NK-92 treated with Interleukin-12 subunit alpha and Interleukin-12 subunit beta, amount 100 ng/mL, for 24 hours (cell line): Measurements from ENCODE around the gene FILIP1L.

ENCODE experiments used
- DNase-seq: peaks from one replicate; lab custom pipeline; 2025; lab: John Stamatoyannopoulos, UW

Gene FILIP1L

GRCh38 chr3:100042166-100042981 is 71.9 kb downstream of the FILIP1L start:
- no peak for DNase-seq

DNA sequence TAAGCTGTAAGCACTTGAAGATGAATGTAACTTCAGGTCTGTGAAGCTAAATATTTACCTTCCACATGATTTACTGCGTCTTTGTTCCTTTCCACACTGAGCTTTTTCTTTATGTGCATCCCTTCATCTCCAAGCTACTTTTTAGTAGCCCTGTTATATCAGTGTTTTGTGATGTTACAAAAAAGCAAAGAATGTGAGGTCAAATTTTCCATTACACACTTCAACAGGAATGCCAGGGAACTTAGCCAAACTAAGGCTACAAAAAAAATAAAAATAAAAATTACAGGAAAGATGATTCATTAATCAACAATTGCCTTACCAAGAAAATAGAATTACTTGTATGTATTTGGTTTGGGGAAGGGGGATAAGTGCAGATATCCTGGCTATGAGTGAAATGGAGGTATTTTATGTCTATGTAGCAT is 73.0 kb downstream of the FILIP1L start:
- no peak for DNase-seq

GRCh38 chr3:100040451-100041225 is 73.7 kb downstream of the FILIP1L start:
- DNase-seq = no peak

GRCh38 chr3:100039075-100039474 is 75.2 kb downstream of the FILIP1L start:
- no peak for DNase-seq

GRCh38 chr3:100033903-100034471 is 80.3 kb downstream of the FILIP1L start:
- no peak for DNase-seq

DNA sequence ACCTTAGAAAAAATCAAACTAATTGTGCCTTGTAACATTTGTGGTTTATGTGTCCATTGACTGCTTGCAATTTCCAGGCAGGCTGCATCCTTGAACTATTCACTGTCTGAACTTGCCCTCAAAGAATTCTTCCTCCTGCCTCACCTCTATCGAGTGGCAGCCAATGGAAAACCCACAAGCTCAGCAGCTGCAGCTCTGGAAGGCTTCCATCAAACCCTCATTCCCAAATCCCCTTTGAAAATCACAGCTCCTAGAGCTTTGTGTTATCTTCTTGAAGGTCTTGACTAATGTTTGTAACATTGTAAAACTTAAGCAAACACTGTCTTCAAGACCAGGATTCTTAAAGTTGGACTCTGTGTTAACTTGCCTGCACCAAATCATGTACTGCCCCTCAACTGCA is 81.1 kb downstream of the FILIP1L start:
- no peak for DNase-seq

DNA sequence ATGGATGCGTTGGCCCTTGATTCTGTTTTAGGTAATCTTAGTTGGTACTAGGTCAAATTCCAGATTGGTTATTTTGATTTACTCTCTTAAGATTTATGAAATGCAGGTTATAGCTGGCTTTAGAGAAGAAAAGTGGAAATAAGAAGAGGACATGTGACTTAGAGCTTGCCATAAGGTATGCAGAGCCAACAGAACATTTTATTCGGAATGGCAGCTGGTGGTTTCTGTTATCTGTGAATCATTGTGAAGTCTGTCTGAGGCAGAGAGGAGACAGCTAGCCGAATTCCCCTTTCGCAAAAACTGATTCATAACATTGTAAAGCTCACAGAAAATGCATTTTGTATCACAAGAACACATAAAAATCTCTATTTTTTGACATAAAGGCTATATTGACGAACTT is 82.1 kb downstream of the FILIP1L start:
- no peak for DNase-seq

DNA sequence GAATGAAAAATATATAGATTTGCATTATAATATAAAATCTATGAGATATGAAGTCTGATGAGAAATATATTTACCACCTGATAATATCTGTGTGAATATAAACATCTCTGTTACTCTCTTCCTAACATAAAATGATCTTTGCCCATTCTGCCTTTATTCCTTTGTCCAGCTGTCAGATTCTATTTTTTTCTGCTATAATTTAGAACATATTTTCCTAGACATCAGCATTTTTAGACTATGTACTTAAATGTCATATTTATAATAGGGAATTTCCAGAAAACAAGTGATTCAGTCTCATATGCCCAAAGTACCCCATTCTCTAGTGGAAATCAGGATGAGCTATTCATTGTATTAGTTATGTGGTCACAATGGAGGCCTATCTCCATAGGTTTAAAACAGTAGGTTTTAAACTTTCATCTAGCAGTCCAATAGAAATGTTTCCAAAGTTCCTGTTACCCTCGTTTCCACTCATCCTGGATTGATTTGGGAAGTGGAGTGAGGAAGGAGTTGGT is 83.3 kb downstream of the FILIP1L start:
- no peak for DNase-seq

- no peak for DNase-seq
Observed at GRCh38 chr3:100030346-100030745, 84.0 kb downstream of the FILIP1L start.

DNA sequence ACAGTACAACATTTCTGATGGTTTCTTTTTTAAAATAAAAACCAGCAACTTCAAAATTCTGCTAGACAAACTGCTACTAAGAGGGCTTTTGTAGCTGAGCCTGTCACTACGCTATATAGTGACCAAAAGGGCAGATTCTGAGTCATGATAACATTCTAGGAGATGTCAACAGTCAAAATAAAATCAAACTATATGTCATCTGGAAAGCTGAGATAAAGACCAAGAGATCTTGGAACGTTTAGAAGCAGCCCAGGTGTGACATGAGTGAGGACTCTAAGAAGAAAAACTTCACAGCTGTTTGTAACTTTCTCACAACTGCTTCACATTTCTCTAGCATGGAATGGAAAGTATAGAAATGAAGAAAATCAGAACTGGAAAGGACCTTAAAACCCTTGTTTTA is 84.6 kb downstream of the FILIP1L start:
- no peak for DNase-seq

- no peak for DNase-seq
Observed at GRCh38 chr3:100029052-100029451, 85.2 kb downstream of the FILIP1L start.

DNA sequence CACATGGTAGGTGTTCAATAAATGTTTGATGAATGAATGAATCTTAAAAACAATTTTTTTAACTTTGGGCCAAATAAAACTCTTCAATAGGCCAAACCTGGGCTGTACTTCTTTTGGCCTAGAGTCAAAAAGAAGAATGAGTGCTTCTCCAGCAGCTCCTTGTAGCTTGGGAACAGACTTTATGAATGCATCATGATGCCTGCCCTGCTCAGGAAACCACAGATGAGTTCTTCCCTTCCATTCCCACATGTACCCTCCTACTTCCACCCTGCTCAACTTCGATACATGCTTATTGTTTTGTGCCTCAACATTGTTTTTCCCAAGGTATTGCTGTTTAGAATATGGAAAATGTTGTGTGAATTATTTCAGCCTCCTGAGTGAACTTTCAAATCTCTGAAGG is 87.0 kb downstream of the FILIP1L start:
- no peak for DNase-seq

DNA sequence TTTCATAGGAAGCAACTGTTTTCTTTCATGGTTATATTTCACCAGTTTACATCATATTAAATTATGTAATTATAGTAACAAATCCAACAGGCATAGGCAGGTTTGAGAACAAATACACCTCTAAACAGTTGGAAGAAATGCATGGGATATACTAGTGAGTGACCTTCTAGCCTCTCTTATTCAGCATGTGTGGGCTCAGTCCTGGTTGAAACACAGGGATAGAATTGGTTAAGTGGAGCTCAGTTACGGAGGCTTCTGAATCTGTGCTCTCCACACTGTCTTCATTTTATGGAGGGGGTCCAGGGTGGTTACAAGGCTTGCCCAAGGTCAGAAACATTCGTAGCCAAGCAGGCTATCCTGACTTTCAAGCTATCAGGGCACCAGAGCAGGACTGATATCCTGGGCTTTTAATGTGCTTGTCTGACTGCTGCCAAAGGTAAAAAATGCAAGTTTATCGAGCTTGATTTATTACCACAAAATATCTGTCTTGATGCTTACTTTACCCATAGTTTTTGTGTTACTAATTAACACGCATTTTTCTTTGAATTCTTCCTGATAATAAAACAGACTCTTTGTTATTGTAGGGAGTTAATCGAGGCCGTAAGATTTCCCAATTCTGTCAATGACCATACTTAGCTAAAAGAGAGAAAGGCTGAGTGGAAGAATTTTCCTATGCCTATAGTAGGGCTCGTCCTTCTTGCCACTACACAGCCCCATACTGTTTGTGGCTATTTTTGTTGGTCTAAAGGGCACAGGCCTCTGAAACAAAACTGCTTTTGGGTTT is 89.6 kb downstream of the FILIP1L start:
- no peak for DNase-seq

DNA sequence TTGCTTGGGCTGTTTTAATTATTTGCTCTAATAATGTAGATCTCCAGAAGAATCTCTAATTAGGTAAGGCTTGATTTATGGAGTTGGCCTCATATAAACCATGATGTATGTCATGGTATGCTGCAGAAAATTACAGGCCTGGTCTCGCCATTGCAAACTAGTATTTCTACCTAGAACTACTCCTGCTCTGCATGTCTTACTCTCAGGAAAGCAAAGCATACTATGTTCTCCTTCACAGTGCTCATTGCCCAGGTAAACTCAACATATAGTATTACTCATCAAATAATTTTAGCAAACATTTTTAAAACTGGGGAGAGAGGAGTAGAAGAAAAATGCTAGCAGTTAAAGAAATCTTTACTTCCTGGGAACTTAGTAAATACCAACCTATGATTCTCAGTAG is 90.7 kb downstream of the FILIP1L start:
- DNase-seq = no peak

GRCh38 chr3:100023150-100023549 is 91.2 kb downstream of the FILIP1L start:
- DNase-seq = no peak

GRCh38 chr3:100022506-100022905 is 91.8 kb downstream of the FILIP1L start:
- DNase-seq = no peak

GRCh38 chr3:100020876-100021644 is 93.2 kb downstream of the FILIP1L start:
- no peak for DNase-seq

DNA sequence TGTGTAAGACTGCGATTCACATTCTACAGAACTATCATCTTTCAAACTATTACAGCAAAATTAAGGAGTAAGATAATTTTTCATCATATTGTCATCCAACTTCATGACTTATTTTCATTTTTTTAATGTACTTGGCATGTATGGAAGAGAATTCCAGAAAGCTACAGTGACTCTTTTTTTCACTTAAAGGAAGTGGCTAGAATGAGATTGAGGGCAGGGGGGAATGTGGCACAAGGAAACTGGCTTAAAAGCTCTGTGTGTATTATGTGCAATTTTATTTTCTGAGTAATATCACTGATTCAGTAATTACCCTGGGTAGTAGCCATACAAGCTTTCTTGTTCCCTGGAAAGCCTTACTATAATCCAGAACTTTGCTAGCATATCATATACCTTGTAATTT is 94.6 kb downstream of the FILIP1L start:
- no peak for DNase-seq

GRCh38 chr3:100018806-100019205 is 95.5 kb downstream of the FILIP1L start:
- no peak for DNase-seq

DNA sequence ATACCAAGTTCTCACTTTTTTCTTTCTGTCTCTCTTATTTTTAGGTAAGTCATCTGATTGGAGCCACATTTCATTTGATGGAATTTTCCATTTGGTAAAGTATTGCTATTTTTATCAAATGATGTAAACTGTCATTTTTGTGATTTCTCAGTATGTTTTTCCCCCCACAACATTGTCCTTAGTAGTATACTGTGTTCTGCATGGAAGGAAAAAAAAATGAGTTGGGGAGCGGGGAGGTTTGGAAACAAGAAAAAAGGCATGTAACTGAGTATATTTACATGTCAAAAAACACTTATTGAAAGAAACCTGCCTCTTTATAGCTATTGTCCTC is 104.2 kb downstream of the FILIP1L start:
- DNase-seq = no peak
